Cardiac septum (tissue), 1 donor: ENCODE results near the gene KMT2D. TPM values are rescaled to one million over a fixed set of nuclear protein-coding genes. Genes with fewer than 3 reads are reported as not detected.

ENCODE experiments used
- DNase-seq: peaks from one replicate; pipeline ENCODE4 v3.0.0-alpha.2; 2020; ENCODE audit warnings: low spot score
- intact Hi-C: fragments of 100-400 bp; cut with DNase I; formaldehyde crosslinking; loops from one replicate; pipeline ENCODE4 v1.14.0; 2022
- long read RNA-seq: library from polyadenylated mRNA; unstranded; transcript quantifications from one replicate; pipeline ENCODE4 v2.0.0, GENCODE V29; 2021
- total RNA-seq: library from RNA; stranded (reverse); fragmentation: NEBNext Ultra II Directional; extraction: Animal tissue kit (Norgen Biotek cat#: 25700); gene quantifications from one replicate; pipeline ENCODE4 v1.2.1, GENCODE V29; 2021
- donor health status: DM: no; HTN: no; CAD: no.

The KMT2D gene, protein sequence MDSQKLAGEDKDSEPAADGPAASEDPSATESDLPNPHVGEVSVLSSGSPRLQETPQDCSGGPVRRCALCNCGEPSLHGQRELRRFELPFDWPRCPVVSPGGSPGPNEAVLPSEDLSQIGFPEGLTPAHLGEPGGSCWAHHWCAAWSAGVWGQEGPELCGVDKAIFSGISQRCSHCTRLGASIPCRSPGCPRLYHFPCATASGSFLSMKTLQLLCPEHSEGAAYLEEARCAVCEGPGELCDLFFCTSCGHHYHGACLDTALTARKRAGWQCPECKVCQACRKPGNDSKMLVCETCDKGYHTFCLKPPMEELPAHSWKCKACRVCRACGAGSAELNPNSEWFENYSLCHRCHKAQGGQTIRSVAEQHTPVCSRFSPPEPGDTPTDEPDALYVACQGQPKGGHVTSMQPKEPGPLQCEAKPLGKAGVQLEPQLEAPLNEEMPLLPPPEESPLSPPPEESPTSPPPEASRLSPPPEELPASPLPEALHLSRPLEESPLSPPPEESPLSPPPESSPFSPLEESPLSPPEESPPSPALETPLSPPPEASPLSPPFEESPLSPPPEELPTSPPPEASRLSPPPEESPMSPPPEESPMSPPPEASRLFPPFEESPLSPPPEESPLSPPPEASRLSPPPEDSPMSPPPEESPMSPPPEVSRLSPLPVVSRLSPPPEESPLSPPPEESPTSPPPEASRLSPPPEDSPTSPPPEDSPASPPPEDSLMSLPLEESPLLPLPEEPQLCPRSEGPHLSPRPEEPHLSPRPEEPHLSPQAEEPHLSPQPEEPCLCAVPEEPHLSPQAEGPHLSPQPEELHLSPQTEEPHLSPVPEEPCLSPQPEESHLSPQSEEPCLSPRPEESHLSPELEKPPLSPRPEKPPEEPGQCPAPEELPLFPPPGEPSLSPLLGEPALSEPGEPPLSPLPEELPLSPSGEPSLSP (N-terminal part only)
- 63.8 TPM for total RNA-seq
- long read RNA-seq, partial matches to known transcripts, result 7 of 23 reads
- long read RNA-seq, other reads (novel, unspliced or antisense), result 16 of 23 reads

DNA sequence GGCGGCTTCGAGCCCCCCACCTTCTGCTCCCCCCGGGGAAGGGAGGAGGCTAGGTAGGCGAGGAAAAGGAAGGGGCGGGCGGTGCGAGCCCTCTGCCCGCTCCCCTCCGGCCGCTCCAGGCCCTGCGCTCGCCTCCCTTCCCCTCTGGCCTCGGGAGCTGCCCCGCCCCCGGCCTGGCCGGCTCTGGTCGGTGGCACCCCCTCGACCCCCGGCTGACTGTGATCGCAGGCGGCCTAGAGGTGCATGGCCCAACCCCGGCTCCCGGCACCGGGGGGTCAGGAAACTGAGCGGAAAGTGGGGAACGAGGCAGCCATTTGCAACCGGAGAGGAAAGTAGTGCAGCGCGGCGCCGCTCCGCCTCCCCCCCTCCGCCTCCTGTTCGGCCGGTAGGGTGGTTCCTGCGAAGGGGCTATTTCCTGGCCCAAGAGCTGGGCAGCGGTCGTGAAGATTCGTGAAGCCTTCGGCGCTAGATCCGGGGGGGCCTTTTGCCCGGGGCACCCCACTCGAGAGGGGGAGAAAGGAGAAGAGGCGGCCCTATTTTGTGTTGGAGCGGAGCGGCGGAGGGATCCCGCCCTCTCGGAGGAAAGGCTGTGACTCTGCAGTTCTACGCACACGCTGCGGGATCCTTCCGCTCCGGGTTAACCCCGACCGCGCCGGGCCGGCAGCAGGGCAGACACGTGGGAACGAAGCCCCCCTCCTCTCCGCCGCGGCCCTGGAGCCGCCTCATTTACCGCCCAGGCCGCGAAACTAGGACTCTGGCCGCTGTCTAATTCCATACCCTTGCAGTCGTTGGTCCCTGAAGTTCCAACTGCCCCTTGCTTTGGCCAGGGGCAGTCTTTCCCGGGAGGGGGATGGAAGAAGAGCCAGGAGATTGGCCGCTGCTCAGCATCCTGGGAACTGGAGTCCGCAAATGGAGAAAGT lies at the start of gene KMT2D:
Gene KMT2D, minus strand, starts transcription at position 558 of the 920 bp plus-strand sequence. CDS start 5,470 bp downstream, outside the sequence.
- intact Hi-C loops, result loop anchor here (2.0 kb wide), 1 partner anchor 70 kb away; the partner anchor contains the start of gene TUBA1B

DNA sequence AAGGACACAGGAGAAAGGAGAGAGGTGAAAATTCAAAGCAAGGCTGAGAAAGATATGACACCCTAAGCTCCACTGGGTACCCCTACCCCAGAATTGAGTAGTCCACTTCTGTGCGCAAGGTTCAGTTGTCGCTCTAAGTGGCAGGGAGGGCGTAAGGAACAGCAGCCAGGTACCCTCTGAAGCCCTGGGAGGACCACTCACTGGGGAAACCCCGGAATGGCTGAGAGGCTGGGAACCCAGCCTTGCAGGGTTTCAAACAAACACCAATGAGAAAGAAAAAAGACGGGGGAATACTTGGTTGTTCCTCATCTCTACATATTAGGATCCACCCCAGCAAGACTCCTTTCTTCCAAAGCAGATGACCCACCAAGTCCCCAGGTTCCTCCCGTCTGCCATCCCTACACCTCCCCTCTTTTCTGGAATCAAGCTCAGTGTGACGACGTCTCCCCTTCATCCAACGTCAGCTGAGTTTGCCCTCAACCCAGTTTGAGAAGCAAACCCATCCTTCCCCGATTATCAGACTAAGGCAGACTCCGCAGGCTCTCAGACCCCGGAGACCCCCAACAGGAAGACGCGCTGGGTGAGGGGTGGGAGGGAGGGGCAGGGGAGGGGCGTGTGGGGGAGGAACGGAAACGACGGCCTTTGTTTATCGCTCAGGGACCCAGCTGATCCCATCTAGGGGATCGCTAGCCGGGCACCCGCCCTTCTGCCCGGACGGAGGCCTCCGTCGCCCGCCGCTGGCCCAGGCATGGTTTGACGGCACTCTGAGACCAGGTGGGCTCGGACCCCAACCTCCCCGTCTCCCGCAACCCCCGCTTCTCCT lies 49.3 kb upstream of the KMT2D start:
- peak; percentile 78 for DNase-seq
- intact Hi-C loops, result loop anchor here (2.0 kb wide), 1 partner anchor 21 kb away; the partner anchor contains the start of gene TUBA1B

More for the DNA sequence above, at the start of gene KMT2D:
- DNase-seq, result peak; percentile 96

DNA sequence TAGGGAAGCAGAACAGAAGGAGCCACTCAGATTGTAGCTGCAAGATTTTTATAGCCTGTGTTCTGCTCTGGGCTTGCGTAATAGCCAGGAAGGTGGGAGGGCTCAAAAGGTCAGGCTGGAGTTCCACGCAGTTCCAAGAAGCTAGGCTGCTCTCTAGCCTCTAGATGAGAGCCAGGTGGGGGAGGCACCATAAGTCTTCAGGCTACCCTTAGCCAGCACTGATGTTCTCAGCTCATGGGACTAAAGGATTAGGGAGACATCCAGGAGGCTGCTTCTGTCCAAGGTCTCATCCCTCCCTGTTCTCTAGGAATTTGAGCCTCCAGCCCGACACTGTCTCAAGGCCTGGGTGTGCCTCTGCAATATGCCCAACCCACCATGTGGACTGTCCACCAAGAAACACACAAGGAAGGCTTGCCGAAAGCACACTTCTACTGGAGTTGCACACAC lies 48.4 kb upstream of the KMT2D start:
- peak; percentile 83 for DNase-seq
- intact Hi-C loops, result loop anchor here (2.0 kb wide), 1 partner anchor 22 kb away; the partner anchor contains the start of gene TUBA1B

DNA sequence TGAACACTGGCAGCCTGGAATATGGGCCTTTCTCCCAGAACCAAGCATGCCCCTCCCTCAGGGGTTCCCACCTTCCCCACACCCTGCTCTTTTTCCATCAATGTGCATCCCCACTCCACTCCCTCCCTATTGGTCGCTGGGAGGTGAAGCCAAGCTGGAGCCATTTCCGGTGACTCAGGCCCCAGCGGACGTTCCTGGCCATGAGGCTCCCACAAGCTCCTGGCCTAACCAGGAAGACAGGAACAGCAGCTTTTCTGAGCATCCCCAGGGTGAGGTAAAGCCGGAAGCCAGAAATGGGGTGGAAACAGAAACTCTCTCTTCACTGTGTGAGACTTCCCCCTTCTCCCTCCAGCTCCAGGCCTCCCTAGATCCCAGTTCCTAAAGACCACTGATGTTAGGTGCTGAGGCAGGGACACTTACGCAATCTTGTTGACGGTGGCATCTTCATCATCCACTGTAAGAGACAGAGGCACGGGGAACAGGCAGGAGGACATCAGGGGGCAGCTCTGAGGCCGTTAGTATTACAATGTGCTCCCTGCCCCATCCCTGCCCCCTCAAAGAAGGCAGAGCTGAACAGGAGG lies 45.0 kb upstream of the KMT2D start:
- no peak for DNase-seq
- intact Hi-C loops, result no loop called here

DNA sequence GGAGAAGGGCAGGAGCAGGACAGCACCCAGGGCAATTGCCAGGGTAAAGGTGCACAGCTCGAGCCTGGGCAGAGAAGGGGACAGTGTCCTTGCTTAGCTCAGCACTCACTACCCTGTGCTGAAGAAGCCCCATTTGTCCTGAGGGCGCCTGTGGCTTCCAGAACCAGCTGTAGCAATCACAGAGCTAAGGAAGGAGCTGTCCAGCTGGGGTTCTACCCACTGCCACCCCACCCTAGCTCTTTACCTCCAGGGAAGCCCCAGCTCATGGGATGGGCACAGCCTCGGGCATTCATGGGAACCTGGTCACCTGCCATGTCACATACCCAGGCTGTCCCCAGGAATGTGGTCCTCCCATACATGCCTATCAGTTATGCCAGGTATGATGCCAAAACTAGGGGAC lies 44.2 kb upstream of the KMT2D start:
- DNase-seq, result no peak
- intact Hi-C loops, result no loop called here

DNA sequence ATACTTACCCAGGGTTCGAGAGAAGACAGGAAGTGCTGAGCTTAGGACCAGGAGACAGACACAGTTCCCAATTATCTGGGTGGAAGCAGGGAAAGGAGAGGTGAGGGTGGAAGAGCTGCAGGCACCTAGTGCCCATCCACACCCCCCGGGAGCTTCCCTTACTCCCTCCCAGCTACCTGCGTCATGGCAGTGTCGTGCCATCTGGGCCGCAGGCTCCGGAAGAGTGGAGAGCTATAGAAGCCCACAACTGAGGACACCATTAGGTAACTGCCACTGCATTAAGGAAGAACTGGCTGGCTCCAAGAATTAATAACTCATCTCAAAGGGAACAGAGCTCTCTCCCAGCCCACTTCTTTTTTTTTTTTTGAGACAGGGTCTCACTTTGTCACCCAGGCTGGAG lies 39.8 kb upstream of the KMT2D start:
- intact Hi-C loops, result no loop called here

DNA sequence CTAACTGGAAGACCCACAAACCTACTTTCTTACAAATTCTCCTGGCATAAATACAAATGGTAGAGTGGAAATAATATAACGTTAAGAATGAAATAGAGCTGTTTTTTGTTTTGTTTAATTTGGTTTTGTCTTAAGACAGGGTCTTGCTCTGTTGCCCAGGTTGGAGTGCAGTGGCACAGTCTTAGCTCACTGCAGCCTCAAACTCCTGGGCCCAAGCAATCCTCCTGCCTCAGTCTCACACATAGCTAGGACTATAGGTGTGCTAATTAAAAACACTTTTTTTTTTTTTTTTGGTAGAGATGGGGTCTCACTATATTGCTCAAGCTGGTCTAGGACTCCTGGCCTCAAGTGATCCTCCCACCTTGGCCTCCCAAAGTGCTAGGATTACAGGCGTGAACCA lies 38.1 kb upstream of the KMT2D start:
- no peak for DNase-seq
- intact Hi-C loops, result no loop called here

More for the DNA sequence above, 39.8 kb upstream of the KMT2D start:
- no peak for DNase-seq

DNA sequence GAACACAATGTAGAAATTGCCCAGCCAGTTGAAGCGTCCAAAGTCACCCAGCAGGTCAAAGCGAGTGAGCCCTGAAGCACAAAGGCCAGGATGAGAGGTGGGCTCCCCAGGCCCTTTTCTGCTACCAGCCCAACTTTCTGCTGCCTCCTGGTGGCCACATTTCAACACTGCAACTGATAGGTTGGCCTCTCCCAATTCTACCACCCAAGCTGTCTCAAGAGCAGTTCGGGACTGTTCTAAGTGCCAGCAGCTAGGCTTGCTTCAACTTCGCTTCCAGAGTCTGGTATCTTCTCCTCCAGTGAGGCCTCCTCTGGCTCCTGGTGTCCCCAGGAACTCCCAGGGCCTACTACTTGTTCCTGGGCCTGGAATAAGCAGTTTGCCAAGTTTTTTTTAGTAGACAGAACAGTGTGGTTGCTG lies 37.4 kb upstream of the KMT2D start:
- no peak for DNase-seq
- intact Hi-C loops, result no loop called here

DNA sequence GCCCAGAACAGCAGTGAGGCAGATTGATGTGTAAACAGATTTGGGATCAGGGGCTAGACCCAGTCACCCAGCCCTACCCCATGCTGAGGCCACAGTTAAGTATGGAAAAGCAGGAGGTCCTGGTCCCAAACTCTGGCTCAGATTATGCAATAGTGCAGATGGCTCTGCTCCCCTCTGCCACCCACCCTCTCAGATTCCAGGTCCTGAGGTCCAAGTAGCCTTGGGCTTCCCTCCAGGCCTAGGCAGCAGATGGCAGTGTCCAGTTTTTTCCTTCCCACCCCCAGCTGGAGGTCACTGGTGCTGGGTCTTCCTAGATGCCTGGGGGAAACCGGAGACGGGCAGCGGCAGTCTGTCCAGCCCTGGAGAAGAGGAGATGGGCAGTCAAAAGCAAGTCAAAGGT lies 36.8 kb upstream of the KMT2D start:
- no peak for DNase-seq
- intact Hi-C loops, result no loop called here

DNA sequence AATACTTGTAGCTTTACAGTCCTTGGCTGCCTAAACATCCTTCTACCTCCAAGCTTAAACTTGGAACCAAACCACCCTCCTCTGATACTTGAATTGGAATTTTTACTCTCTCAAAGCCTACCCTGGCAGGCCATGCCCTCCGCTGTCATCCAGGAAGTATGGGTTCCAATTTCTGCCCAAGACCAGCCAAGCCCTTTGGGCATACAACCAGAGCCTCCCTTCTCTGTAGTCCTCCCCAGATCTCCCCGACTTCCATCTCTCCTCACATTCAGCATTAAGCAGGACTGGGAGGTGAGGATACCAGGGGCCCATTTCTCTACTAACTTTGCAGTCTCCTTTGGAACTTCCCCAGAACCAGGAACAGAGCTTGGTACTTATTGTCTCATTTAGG lies 34.4 kb upstream of the KMT2D start:
- intact Hi-C loops, result no loop called here
- DNase-seq, result no peak

DNA sequence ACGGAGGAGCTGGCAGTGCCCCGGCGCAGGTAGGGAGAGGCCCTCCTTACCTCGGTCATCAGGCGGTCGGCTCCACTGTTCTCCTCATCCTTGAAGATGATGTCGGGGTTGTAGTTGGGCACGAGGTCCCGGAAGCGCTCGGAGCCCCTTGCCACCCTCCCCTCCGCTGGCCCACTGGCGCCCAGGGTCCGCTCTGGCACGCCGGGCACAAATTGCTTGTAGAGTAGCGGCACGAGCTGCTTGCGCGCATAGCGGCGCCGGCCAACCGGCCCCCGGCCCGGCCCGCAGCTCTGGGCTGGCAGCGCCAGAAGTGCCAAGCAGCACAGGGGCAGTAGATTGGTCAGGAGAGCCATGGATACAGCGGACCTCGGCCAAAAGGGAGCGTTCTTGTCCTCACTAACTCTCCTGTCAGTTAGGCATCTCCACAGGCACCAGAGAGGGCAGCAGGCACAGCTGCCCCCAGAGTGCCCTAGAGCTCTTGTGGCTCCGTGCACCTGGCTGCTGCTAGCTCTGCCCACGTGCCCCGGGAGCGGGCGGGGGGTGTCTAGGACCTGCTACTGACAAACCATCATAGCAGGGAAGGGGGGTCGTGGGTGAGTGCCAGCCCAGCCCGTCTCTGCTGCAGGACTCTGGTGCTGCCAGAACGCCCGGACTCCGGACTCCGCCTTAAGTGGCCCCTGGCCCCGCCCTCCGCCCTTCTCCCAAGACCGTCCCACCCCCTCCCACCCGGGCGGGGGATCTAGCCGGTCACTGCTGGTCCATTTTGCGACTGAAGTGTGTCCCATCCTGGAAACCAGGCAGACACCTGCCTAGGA lies 33.8 kb upstream of the KMT2D start, which contains the start of gene DHH:
Gene DHH, minus strand, starts transcription at position 642 of the 815 bp plus-strand sequence. Its CDS starts 289 bp downstream, at position 353.
- intact Hi-C loops, result no loop called here
- DNase-seq, result peak; percentile 78

DNA sequence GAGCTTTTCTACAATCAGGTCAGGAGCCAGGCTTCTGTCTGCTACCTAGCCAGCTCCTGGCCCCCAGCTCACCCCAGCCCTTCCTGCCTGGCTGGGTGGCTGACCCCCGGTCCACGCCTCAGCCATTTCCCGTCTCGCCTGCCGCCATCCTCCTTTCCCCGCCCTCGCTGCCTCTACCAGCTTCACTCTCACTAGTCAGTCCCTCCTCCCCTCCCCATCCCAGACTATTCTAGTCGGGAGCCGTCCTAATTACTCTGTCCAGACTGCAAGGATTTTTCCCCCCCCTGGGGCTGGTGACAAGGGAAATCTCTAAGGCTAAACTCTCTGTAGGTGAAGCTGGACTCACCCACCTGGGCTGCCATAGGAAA lies 33.2 kb upstream of the KMT2D start:
- intact Hi-C loops, result no loop called here

DNA sequence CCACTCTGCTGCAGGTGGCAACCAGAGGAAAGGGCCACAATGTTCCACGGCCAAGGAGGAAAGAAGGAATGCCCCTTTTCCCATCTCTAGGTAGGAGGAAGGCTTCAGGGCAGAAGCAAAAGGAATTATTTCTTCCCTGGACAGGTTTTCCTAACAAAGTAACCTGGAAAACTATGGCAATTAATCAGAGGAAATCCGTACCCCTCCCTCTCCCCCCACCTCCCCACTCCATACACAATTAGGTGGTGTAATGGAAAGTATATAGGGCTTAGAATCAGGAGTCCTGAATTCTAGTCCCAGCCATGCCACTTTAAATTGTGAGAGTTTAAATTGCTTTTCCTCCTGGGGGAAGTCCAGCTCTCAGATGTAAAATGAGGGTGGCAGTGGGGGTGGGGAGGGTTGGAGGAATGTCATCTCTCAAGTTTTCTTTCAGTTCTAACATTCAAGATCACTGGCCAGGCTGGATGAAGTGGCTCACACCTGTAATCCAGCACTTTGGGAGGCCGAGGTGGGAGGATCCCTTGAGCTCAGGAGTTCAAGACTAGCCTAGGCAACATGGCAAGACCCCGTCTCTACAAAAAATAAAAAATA lies 32.3 kb upstream of the KMT2D start:
- no peak for DNase-seq
- intact Hi-C loops, result no loop called here

More for the DNA sequence above, 33.2 kb upstream of the KMT2D start:
- no peak for DNase-seq

DNA sequence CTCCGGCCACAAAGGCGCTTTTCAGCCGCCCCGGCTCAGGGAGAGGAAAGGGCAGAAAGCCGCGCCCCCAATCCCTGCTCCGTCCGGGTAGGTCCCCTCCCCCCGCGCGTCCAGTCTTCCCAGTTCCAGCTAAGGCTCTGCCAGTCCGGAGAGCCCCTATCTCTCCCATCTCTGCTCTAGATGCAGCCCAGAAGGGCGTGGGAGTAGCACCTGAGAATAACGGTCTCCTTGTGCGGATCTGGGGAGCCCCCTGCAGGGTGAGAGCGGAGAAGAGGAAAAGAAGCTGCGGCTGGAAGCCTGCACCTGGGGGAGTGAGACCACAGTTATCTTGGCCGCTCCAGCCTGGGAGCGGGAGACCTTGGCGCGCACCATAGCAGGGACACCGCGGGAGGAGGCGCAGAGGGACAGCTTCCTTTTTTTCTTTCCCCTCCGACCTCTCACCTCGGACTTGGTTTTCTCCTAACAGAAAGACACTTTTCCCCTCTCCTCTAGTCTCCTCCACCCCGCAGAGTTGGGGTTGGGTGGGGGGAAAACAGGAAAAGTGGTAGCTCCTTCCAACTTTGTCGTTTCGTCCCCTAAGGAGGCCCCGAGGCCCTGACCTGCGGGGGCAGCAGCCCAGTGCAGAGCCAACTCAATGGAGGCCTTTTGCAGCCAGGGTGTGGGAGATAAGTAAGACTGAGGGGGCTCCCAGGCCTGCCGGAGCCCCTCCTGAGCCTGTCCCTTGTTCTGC lies 31.7 kb upstream of the KMT2D start:
- intact Hi-C loops, result no loop called here
- DNase-seq, result no peak

DNA sequence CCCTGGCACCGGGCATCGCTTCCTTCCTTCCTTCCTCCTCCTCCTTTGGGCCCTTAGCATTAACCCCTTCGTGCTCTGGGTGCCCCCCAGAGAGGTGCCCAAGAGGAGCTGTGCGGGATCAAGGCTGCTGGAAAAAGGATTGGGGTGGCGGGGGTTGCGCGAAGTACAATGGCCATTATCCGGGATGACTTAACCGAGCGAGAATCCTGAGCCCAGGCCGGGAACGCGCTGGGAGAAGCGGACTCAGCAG lies 31.2 kb upstream of the KMT2D start:
- no peak for DNase-seq
- intact Hi-C loops, result no loop called here
